Measurements from ENCODE around the gene ORC6.

GRCh38 chr16:46706642-46707041, 17.2 kb downstream of the ORC6 start:
- TF ChIP-seq CTCF (IDR thresholded peaks at IDR 0.05) (no peak), POLR2A (IDR thresholded peaks at IDR 0.05) (no peak)
